Astrocyte (in vitro differentiated cells and primary cell): ENCODE results near the gene BTBD2. TPM values are rescaled to one million over a fixed set of nuclear protein-coding genes. Genes with fewer than 3 reads are reported as not detected.

Experiments used
- DNase-seq: peaks from one replicate; pipeline ENCODE4 v3.0.0-alpha.2; 2010; ENCODE audit warnings: low read depth
- FAIRE-seq: peaks from 2 replicates; lab custom pipeline; 2011; peaks lifted over from hg19 to GRCh38; lab: Jason Lieb, UNC
- H2AFZ ChIP-seq: 2 replicates; pipeline ENCODE4 v1.6.0; 2012; ENCODE audit warnings: low read depth, low read length, inconsistent platforms
- H3K27ac ChIP-seq: 2 replicates; pipeline ENCODE4 v1.5.1; 2011; ENCODE audit warnings: low read depth, low read length, inconsistent platforms
- H3K27me3 ChIP-seq: 2 replicates; pipeline ENCODE4 v1.6.0; 2011; ENCODE audit warnings: low read length, inconsistent platforms; ENCODE audit not compliant: insufficient read depth
- H3K36me3 ChIP-seq: 2 replicates; pipeline ENCODE4 v1.5.1; 2011; ENCODE audit warnings: low read length, inconsistent platforms; ENCODE audit not compliant: insufficient read depth
- H3K4me1 ChIP-seq: 2 replicates; pipeline ENCODE4 v1.5.1; 2011; ENCODE audit warnings: low read length, inconsistent platforms; ENCODE audit not compliant: insufficient read depth
- H3K4me2 ChIP-seq: 2 replicates; pipeline ENCODE4 v1.6.0; 2012; ENCODE audit warnings: low read length, inconsistent platforms
- H3K4me3 ChIP-seq: 2 replicates; pipeline ENCODE4 v1.5.1; 2011; ENCODE audit warnings: low read depth, mild to moderate bottlenecking, low read length, inconsistent platforms; ENCODE audit not compliant: insufficient read depth
- H3K79me2 ChIP-seq: 2 replicates; pipeline ENCODE4 v1.6.0; 2012; ENCODE audit warnings: mild to moderate bottlenecking, low read length, inconsistent platforms; ENCODE audit not compliant: insufficient read depth
- H3K9ac ChIP-seq: 2 replicates; pipeline ENCODE4 v1.6.0; 2012; ENCODE audit warnings: mild to moderate bottlenecking, low read length, inconsistent platforms
- H3K9me3 ChIP-seq: 2 replicates; pipeline ENCODE4 v1.5.1; 2012; ENCODE audit warnings: low read depth, mild to moderate bottlenecking, low read length, inconsistent platforms; ENCODE audit not compliant: insufficient read depth
- H4K20me1 ChIP-seq: 2 replicates; pipeline ENCODE4 v1.6.0; 2012; ENCODE audit warnings: low read length, inconsistent platforms; ENCODE audit not compliant: insufficient read depth
- H3K27ac Mint-ChIP-seq: one replicate; pipeline ENCODE4 v1.8.0; 2021; ENCODE audit warnings: mild to moderate bottlenecking, mixed read lengths; ENCODE audit not compliant: unreplicated experiment
- H3K27me3 Mint-ChIP-seq: one replicate; pipeline ENCODE4 v1.8.0; 2021; ENCODE audit warnings: low read depth, mixed read lengths; ENCODE audit not compliant: unreplicated experiment
- H3K36me3 Mint-ChIP-seq: one replicate; pipeline ENCODE4 v1.8.0; 2021; ENCODE audit warnings: low read depth, mixed read lengths; ENCODE audit not compliant: unreplicated experiment
- H3K4me1 Mint-ChIP-seq: one replicate; pipeline ENCODE4 v1.8.0; 2021; ENCODE audit warnings: low read depth, mixed read lengths; ENCODE audit not compliant: unreplicated experiment
- H3K4me3 Mint-ChIP-seq: one replicate; pipeline ENCODE4 v1.8.0; 2021; ENCODE audit warnings: mild to moderate bottlenecking, moderate library complexity, mixed read lengths; ENCODE audit not compliant: unreplicated experiment
- H3K9me3 Mint-ChIP-seq: one replicate; pipeline ENCODE4 v1.8.0; 2021; ENCODE audit warnings: mild to moderate bottlenecking, mixed read lengths; ENCODE audit not compliant: unreplicated experiment
- EZH2 ChIP-seq: IDR thresholded peaks from 2 replicates; pipeline ENCODE4 v1.6.1; 2012; ENCODE audit warnings: mild to moderate bottlenecking, low read length, inconsistent platforms; ENCODE audit not compliant: insufficient read depth
- total RNA-seq: library from RNA; stranded (reverse); gene quantifications from 2 replicates; pipeline ENCODE4 v1.2.1, GENCODE V29; 2021
- TF ChIP-seq, protein P1 (sequence below): IDR thresholded peaks from 2 replicates; pipeline ENCODE4 v1.5.1; 2011; ENCODE audit warnings: low read depth, mild to moderate bottlenecking, inconsistent platforms, low read length, moderate library complexity; ENCODE audit not compliant: insufficient read depth

BTBD2 gene
- total RNA-seq, 1 donor from 2014 or later, result 53.7 TPM

- no peak for DNase-seq
- no peaks in the 10 kb centered on the region for H3K9me3 ChIP-seq
- no peak overlapping the region for H3K9ac ChIP-seq
- H3K36me3 ChIP-seq, result no peaks in the 10 kb centered on the region
- Mint-ChIP-seq H3K4me1 (peaks cover 1% of the 10 kb centered on the region), H3K27ac (no peak overlapping the region), H3K4me3 (no peak overlapping the region), H3K9me3 (no peaks in the 10 kb centered on the region), H3K36me3 (peaks cover 4% of the 10 kb centered on the region), H3K27me3 (no peaks in the 10 kb centered on the region)
- H3K4me3 ChIP-seq, result no peak overlapping the region
- no peaks in the 10 kb centered on the region for H3K27me3 ChIP-seq
- H3K4me2 ChIP-seq, result no peak overlapping the region
- no peak overlapping the region for H2AFZ ChIP-seq
- no peak overlapping the region for H3K27ac ChIP-seq
- peaks cover 90% of the 10 kb centered on the region for H3K79me2 ChIP-seq
- H4K20me1 ChIP-seq, result peaks cover 90% of the 10 kb centered on the region
- TF ChIP-seq, protein P1, sequence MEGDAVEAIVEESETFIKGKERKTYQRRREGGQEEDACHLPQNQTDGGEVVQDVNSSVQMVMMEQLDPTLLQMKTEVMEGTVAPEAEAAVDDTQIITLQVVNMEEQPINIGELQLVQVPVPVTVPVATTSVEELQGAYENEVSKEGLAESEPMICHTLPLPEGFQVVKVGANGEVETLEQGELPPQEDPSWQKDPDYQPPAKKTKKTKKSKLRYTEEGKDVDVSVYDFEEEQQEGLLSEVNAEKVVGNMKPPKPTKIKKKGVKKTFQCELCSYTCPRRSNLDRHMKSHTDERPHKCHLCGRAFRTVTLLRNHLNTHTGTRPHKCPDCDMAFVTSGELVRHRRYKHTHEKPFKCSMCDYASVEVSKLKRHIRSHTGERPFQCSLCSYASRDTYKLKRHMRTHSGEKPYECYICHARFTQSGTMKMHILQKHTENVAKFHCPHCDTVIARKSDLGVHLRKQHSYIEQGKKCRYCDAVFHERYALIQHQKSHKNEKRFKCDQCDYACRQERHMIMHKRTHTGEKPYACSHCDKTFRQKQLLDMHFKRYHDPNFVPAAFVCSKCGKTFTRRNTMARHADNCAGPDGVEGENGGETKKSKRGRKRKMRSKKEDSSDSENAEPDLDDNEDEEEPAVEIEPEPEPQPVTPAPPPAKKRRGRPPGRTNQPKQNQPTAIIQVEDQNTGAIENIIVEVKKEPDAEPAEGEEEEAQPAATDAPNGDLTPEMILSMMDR, result no peak
- no peak for TF ChIP-seq EZH2
- FAIRE-seq, result no peak
- H3K4me1 ChIP-seq, result no peaks in the 10 kb centered on the region
Observed at GRCh38 chr19:1953441-1954094, 61.9 kb downstream of the BTBD2 start.

DNA sequence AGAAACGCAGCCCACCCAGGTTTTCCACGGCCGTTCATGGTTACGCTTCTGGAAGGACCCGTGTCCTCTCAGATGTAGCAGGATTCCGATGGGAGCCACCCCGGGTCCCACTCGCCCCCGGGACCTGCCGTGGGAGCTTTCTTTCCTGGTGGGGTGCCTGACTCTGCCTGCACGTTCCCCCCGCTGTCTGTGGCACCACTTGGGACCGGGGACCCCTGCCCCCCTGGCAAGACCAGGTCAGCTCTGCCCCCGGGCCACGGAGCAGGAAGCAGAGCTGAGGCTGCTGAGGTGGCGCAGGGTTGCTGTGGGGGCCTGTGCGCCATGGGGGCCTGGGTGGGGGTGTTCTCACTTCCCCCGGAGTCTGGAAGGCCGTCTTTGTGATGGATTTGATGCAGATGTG lies 62.5 kb downstream of the BTBD2 start:
- Mint-ChIP-seq H3K27ac (no peak overlapping the region), H3K9me3 (no peaks in the 10 kb centered on the region), H3K36me3 (peaks cover 4% of the 10 kb centered on the region), H3K4me1 (peaks cover 1% of the 10 kb centered on the region), H3K4me3 (no peak overlapping the region), H3K27me3 (no peaks in the 10 kb centered on the region)
- no peaks in the 10 kb centered on the region for H3K4me1 ChIP-seq
- TF ChIP-seq EZH2, result no peak
- TF ChIP-seq, protein P1, result no peak
- peaks cover 91% of the 10 kb centered on the region for H3K79me2 ChIP-seq
- H3K9me3 ChIP-seq, result no peaks in the 10 kb centered on the region
- no peak overlapping the region for H3K4me3 ChIP-seq
- H3K4me2 ChIP-seq, result no peak overlapping the region
- no peaks in the 10 kb centered on the region for H3K36me3 ChIP-seq
- H4K20me1 ChIP-seq, result peaks cover 92% of the 10 kb centered on the region
- no peak overlapping the region for H2AFZ ChIP-seq
- no peak overlapping the region for H3K9ac ChIP-seq
- no peak for DNase-seq
- H3K27ac ChIP-seq, result no peak overlapping the region
- FAIRE-seq, result no peak
- no peaks in the 10 kb centered on the region for H3K27me3 ChIP-seq

DNA sequence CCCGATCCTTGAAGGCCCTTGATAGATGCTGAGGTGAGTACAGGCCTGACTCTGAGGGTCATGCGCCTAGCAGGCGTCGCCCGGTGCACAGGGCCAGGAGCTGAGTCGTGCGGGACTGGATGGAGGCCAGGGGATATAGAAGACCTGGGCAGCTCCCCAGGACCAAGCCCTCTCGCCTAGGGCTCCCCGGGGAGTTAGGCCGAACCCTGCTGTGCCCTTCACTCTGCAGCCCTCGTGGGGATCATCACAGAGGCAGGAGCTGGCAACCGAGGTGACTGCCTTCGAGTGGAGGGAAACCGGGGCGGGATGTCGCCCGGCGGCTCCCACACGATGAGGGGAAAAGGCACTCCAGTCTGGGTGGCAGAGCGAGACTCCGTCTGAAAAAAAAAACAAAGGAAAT lies 62.9 kb downstream of the BTBD2 start:
- DNase-seq (no peak), FAIRE-seq (no peak)
- Histone ChIP-seq H4K20me1 (peaks cover 92% of the 10 kb centered on the region), H3K4me1 (no peaks in the 10 kb centered on the region), H3K9me3 (no peaks in the 10 kb centered on the region), H3K4me3 (no peak overlapping the region), H3K79me2 (peaks cover 91% of the 10 kb centered on the region), H3K9ac (no peak overlapping the region), H3K27me3 (no peaks in the 10 kb centered on the region), H2AFZ (no peak overlapping the region), H3K4me2 (no peak overlapping the region), H3K36me3 (no peaks in the 10 kb centered on the region), H3K27ac (no peak overlapping the region)
- no peak overlapping the region for H3K27ac Mint-ChIP-seq
- H3K4me3 Mint-ChIP-seq, result no peak overlapping the region
- no peak for TF ChIP-seq EZH2
- TF ChIP-seq, protein P1, result no peak
- peaks cover 4% of the 10 kb centered on the region for H3K36me3 Mint-ChIP-seq
- H3K27me3 Mint-ChIP-seq, result no peaks in the 10 kb centered on the region
- H3K9me3 Mint-ChIP-seq, result no peaks in the 10 kb centered on the region
- peaks cover 1% of the 10 kb centered on the region for H3K4me1 Mint-ChIP-seq
